Skeletal muscle cell (primary cell): ENCODE measurements around the gene PHOX2A.

Source experiments
- DNase-seq: peaks from one replicate; pipeline ENCODE4 v3.0.0-alpha.2; 2010; ENCODE audit warnings: low read depth
- H3K4me3 ChIP-seq: 2 replicates; pipeline ENCODE4 v1.5.1; 2011; ENCODE audit warnings: low read depth, mild to moderate bottlenecking, control low read depth, low read length, moderate library complexity

Gene PHOX2A

DNA sequence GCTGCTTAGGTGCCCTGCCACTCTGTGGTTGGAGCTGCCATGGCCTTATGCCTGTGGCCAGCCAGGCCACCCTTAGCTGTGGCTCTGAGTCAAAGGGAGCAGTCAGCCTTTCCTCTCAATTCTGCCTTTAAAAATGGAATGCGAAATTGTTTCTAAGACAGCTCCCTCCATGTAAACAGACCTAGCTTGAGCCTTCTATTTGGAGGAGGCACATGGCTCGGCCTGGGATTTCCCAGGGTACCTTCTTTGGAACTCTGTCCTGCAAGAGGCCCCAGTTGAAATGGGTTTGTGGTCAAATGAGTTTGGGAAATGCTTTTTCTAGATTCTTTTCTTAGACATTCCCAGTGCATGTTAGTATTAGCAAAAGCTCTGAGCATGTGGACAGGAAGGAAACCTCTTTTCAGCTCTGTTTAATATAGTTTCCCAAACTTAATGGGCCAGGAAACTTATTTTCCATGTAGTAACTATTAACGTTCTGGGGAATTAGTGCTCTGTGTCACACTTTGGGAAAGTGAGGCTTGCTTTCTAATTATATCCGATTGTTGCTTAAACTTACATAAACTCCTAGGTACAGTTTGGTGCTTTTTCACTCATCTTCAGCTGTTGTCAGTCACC, 7.8 kb downstream of the PHOX2A start:
- H3K4me3 ChIP-seq, result no peak overlapping the region
- no peak for DNase-seq

DNA sequence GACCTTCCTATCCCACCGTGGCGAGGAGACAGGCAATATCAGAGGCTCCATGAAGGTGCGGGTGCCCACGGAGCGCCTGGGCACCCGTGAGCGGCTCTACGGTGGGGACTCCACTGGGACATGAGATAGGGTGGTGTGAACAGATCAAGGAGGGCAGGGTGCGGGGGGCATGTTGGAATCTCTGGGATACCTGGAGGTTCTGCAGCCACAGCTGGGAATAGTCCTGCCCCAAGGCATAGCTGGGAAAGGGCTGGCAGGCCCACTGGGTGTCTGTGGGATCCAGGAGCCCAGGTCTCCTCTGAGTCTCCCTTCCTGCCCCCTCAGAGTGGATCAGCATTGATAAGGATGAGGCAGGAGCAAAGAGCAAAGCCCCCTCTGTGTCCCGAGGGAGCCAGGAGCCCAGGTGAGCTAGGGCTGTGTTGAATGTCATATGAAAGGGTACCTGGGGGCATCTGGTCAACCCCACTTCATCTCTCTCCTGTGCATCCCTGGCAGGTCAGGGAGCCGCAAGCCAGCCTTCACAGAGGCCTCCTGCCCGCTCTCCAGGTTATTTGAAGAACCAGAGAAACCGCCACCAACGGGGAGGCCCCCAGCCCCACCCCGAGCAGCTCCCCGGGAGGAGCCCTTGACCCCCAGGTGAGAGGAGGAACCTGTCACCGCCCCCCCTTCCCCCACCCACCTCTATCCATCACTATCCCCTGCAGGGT, 8.5 kb downstream of the PHOX2A start:
- DNase-seq, result no peak
- no peak overlapping the region for H3K4me3 ChIP-seq

DNA sequence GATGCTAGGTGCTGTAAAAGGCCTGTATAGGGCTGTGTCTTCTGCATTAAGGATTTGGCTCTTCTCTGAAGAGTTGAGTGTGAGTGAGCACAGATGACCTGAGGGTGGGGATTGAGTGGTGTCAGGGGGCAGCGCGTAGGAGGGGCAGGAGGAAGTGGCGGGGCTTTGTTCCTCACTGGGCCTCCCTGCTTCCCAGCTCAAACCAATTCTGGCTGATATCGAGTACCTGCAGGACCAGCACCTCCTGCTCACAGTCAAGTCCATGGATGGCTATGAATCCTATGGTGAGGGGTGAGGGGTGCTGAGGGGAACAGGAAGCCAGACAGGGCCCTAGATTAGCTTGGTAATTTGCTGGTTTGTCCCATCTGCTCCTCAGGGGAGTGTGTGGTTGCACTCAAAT, 9.1 kb downstream of the PHOX2A start:
- DNase-seq, result no peak
- no peak overlapping the region for H3K4me3 ChIP-seq

DNA sequence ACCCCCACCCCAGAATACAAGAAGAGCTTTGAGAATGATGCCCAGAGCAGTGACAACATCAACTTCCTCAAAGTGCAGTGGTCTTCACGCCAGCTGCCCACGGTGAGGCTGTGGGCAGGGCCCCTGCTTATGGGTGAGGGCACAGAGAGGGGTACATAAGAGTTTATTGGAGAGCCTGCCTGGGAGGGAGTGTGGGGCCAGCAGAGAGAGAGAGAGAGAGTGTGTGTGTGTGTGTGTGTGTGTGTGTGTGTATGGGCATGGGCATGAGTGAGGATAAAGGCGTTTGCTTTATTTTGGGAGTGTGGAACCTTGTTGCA, 9.5 kb downstream of the PHOX2A start:
- no peak for DNase-seq
- H3K4me3 ChIP-seq, result no peak overlapping the region

DNA sequence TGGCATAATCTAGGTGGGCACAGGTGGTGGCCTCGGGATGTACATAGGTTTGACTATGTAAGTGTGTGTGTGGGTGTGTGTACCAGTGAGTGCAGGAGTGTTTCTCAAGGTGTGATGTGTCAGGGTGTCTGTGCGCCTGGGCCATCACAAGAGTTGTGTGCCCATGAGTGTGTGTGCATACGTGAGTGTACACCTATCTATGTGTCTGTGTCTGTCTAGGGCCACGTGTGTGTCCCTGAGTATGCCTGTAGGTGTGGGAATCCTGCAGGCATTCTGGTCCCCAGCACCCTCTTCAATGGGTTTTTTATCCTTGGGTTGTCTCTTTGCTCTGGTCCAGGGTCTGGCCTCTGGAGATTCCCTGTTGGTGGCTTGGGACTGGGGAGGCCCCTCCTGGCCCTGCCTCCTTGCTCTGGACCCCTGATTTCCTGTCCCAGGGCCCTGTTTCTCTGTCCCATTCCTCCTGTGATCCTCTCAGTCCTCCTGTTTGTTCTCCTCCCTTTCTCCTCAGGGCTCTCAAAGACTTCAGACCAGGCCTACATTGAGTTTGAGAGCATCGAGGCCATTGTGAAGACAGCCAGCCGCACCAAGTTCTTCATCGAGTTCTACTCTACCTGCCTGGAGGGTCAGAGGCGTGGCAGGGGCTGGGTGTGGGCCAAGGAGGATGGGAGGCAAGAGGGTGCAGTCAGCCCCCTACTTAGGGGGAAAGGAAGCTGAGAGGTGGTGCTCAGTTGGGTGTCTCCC, 10.0 kb downstream of the PHOX2A start:
- no peak overlapping the region for H3K4me3 ChIP-seq
- no peak for DNase-seq

DNA sequence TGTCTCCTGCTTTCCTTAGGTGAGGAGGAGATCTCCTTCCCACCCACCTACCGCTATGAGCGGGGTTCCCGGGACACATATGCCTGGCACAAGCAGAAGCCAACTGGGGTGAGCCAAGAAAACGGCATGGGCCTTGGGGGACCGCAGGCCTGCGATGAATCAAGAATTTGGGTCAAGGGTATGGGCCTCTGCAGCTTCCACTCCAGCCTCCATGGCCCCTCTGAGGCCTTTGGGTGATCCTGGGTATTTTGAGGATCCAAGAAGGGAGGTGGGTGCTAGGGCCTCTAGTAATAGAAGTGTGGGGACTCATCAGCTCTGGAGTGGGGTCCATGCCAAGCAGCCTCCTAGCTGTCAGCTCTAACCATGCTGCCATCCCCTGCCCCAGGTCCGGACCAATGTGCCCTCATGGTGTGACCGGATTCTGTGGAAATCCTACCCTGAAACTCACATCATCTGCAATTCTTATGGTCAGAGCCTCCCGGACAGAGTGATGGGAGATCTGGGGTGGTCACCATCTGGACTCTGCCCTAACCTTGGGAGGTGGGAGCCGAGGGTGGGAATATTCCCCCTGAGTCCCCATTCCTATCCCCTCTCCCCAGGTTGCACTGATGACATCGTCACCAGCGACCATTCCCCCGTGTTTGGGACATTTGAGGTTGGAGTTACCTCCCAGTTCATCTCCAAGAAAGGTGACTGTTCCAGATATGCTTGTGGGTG, 10.8 kb downstream of the PHOX2A start:
- no peak for DNase-seq
- H3K4me3 ChIP-seq, result no peak overlapping the region

DNA sequence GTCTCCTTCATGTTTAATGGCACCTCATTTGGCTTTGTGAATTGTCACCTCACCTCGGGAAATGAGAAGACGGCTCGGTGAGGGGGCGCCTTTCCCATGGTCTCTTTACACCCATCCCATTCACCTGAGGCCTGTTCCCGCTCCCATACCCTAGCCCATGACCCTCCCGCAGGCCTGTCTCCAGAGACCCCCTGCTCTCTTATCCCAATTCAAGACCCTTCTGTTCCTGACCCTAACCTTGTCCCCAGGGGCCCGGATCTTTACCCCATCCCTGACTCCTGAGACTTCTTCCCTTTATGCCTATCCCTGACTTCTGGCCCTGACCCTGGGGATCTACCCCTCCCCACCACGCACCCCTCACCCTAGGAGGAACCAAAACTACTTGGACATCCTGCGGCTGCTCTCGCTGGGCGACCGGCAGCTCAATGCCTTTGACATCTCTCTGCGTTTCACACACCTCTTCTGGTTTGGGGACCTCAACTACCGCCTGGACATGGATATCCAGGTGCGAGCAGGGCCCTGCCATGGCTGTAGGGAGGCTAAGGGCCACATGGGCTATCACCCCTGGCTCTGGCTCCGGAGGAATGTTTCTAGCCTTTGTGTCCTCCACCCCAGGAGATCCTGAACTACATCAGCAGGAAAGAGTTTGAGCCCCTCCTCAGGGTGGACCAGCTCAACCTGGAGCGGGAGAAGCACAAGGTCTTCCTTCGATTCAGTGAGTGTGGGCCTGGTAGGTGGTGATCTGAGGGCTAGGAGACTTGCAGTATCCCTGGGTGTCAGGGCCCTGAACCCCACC, 11.5 kb downstream of the PHOX2A start:
- H3K4me3 ChIP-seq, result no peak overlapping the region
- no peak for DNase-seq

DNA sequence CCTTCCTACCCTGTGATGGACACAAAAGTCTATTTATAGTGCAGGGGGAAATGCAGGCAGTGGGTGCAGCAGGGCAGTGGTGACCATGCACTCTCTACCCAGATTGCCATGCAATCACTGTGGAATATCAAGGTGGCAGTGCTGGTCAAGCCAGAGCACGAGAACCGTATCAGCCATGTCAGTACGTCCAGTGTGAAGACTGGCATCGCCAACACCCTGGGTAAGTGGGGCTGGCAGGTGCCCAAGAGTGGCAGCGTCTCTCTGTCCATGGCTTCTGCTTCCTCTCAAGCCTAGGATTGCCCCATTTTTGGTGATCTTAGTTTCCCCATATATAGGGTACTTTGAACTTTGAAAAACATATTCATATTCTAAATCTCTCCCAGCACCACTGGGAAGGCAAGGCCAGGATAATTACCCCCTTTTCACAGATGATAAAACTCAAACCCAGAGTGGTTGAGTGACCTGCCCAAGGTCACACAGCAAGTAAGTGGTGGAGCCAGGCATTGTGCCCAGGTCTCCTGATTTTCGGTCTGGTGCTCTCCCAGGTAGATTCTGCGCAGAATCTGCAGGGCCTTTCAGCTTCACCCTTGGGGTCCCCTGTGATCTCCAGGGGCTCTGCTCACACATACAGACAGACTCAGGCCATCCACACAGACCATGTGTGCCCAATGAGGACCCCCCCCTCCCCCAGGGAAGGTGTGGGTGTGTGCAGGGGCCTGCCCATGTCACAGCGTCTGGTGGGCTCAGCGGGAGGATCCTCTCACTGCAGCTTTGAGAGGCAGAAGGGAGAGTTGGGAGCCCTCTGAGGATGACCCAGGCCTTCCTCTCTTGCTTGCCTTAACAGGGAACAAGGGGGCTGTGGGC, 12.3 kb downstream of the PHOX2A start:
- no peak for DNase-seq
- H3K4me3 ChIP-seq, result no peak overlapping the region

DNA sequence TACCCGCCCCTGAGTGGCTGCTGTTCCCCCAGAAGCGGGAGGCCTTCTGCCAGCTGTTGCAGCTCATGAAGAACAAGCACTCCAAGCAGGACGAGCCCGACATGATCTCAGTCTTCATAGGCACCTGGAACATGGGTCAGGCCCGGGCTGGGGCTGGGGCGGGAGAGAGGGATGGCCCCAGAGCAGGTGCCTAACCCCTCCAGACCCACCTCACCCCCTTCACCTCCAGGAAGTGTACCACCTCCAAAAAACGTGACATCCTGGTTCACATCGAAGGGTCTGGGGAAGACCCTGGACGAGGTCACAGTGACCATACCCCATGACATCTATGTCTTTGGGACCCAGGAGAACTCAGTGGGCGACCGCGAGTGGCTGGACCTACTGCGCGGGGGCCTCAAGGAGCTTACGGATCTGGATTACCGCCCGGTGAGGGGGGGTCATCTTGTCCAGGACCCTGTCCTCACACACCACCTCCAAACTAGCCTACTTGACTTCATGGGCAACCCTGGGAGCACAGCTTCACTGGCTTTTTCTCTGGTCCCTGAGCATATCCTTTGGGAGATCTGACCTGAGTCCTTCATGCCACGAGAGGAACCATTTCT, 13.1 kb downstream of the PHOX2A start:
- no peak overlapping the region for H3K4me3 ChIP-seq
- DNase-seq, result no peak

DNA sequence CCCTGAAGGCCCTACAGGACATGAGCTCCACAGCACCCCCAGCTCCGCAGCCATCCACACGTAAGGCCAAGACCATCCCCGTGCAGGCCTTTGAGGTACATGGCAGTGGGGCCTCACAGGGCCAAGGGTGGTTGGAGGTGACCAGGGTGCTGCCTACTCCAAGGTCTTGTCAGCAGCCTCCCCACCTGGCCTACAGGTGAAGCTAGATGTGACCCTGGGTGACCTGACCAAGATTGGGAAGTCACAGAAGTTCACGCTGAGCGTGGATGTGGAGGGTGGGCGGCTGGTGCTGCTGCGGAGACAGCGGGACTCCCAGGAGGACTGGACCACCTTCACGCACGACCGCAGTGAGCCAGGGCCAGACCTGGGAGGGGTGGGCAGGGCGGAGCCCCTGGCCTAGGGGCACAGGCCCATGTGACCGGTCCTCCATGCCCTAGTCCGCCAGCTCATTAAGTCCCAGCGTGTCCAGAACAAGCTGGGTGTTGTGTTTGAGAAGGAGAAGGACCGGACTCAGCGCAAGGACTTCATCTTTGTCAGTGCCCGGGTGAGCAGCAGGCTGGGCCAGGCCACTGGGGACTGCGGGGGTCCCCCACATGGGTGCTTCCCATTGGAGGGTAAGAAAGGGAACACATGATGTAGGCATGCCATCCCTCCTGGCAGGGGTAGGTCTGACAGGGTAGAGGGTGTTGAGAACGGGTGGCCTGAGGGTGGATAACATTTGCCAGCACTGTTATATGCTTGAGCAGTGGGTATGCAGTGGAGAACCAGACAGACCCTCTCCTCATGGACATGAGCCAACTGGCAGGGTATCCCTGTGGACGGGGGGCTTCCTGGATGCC, 13.8 kb downstream of the PHOX2A start:
- no peak overlapping the region for H3K4me3 ChIP-seq
- no peak for DNase-seq

DNA sequence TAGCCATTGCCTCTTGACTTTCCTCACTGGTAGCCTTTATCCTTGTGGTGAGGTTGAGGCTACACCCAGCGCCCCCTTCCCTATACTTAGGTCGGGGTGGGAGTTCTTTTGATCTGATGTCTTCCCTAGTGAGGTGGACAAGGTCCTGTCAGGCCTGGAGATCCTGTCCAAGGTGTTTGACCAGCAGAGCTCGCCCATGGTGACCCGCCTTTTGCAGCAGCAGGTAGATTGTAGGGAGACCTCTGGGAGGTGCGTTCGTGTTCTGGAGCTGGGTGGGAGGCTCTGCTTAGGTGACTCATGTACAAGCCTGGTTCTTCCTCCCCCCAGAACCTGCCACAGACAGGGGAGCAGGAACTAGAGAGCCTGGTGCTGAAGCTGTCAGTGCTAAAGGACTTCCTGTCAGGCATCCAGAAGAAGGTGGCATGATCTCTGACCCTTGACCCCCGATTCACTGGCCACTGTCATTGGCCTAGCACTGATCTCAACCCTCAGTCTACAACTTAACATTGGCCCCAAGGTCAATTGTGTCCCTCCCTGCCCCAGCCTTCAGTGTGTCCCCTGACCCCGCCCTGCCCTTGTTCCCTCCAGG, 14.5 kb downstream of the PHOX2A start:
- DNase-seq, result no peak
- H3K4me3 ChIP-seq, result no peak overlapping the region

DNA sequence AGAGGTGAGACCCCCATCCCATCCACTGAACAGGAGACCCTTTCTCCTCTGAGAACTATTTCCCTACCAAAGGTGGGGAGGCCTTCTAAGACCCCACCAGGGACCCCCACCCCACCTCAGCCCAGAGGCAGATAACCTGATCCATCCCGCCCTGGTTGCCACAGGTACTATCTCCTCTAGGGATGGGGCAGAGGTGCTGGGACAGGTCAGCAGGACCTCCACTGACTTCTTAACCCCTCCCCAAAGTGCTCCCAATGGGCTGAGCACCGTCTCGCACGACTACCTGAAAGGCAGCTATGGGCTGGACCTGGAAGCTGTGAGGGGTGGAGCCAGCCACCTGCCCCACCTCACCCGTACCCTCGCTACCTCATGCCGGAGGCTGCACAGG, 15.1 kb downstream of the PHOX2A start:
- no peak overlapping the region for H3K4me3 ChIP-seq
- DNase-seq, result no peak

DNA sequence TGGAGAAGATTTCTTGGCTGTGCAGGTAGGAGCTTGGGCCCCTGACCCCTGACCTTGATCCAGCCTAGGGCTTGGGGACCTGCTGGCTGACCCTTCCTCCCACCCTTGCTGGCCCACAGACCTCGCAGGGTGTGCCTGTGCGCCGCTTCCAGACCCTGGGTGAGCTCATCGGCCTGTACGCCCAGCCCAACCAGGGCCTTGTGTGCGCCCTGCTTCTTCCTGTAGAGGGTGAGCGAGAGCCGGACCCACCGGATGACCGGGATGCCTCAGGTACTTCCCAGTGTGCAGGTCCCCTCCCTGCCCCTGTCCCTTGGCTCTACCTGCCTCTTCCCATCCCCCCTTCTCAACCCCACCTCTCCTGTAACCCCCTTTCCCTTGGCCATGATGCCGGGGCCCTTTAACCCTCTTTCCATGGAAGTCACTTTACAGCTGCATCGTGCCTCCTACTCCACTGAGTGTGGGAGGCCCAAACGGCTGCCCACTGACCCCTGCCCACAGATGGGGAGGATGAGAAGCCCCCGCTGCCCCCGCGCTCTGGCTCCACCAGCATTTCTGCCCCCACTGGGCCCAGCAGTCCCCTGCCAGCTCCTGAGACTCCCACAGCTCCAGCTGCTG, 15.6 kb downstream of the PHOX2A start:
- DNase-seq, result no peak
- no peak overlapping the region for H3K4me3 ChIP-seq

DNA sequence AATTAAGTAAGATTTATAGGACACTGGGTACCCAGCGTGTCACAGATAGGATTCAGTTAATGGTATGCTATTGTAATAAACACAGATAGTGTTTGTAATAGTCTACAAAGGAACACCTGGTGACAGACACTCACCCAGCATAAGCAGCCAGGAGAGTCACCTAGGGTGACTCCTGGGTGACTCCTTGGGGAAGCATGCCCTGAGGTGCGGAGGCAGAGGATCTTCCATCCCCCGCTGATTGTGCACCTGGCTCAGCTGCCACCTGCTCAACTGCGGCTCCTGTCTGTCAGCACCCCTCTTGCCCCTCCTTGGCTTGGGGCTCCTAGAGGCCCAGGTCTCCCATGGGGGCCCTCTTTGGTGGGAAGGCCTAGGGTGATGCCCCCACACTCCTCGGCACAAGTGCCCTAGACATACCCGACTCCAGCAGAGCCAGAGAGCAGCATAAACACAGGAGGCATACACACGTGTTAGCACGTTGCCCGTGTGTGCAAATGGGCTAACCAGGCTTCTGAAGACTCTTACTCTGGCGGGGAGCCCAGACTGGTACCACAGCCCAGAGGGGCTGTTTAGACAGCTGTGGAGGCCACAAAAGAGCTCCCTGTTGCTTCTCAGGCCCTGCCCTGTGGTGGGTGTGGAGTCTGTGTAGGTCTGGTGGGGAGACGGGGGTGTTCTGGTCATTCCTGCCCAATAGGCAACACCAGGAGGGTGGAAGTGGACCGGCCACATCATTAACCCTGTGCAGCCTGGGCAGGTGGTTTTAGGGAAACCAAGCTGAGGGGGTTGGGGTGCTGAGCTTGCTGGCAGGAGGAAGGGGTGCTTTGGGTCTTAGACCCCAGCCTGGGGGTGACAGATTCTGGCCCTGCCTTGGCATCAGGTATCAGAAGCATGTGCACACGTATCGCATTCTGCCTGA, 16.4 kb downstream of the PHOX2A start:
- no peak overlapping the region for H3K4me3 ChIP-seq

DNA sequence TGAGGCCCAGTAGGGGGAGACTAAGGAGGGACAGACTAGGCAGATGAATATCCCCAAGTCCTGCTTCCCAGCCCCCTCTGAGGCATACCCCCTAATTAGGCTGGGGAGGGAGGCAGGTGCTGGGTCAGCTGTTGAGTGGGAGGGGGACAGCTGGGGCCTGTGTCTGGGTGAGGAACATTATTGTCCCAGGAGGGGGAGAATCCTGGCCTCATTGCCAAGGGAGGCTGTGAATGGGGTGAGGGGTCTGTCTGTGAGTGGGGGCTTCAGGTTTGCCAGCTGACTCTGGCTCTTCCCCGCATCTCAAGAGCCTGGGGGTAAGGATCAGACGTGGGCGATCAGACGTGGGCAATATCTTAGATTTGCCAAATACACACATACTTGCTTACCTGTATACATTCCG, 17.3 kb downstream of the PHOX2A start:
- DNase-seq, result no peak
- H3K4me3 ChIP-seq, result no peak overlapping the region

More for the DNA sequence above, 16.4 kb downstream of the PHOX2A start:
- no peak for DNase-seq
